HG03280 (cell line): Measurements from ENCODE around the gene DFFA.
A peak's percentile ranks its signal among the peaks of the same experiment; 100 is the strongest.
"Not testable (repeated sequence)": the region's sequence is repeated elsewhere in the genome, so short reads cannot be mapped to it uniquely, and the experiment has no call there.

Source experiments
- ATAC-seq: cut with Tn5 transposase; IDR thresholded peaks from one replicate; pipeline ENCODE4 v1.9.1; 2021; ENCODE audit warnings: mild to moderate bottlenecking, moderate library complexity; ENCODE audit not compliant: unreplicated experiment

The DFFA gene

GRCh38 chr1:10506046-10506676 lies 33.8 kb upstream of the DFFA start:
- ATAC-seq, result not testable (repeated sequence)

- no peak for ATAC-seq
These were observed 31.9 kb upstream of the DFFA start for GRCh38 chr1:10504249-10504648.

- ATAC-seq, result no peak
These were observed 29.9 kb upstream of the DFFA start for GRCh38 chr1:10502206-10502605.

GRCh38 chr1:10498231-10498630 lies 25.9 kb upstream of the DFFA start:
- ATAC-seq, result no peak

GRCh38 chr1:10497109-10497508 lies 24.8 kb upstream of the DFFA start:
- ATAC-seq, result no peak

- no peak for ATAC-seq
These were observed 23.6 kb upstream of the DFFA start for GRCh38 chr1:10495952-10496351.

- no peak for ATAC-seq
These were observed 23.1 kb upstream of the DFFA start for GRCh38 chr1:10495475-10495817.

- ATAC-seq, result peak; percentile 69
These were observed 22.6 kb upstream of the DFFA start for GRCh38 chr1:10494754-10495474.

GRCh38 chr1:10494418-10494753 lies 22.1 kb upstream of the DFFA start:
- peak; percentile 4 for ATAC-seq

- ATAC-seq, result no peak
These were observed 18.1 kb upstream of the DFFA start for GRCh38 chr1:10490286-10490970.

- no peak for ATAC-seq
These were observed 17.1 kb upstream of the DFFA start for GRCh38 chr1:10489291-10490055.

- ATAC-seq, result no peak
These were observed 12.2 kb upstream of the DFFA start for GRCh38 chr1:10484521-10484920.

GRCh38 chr1:10480614-10481013 lies 8.3 kb upstream of the DFFA start:
- ATAC-seq, result no peak

- ATAC-seq, result no peak
These were observed 7.0 kb upstream of the DFFA start for GRCh38 chr1:10479296-10479695.

- no peak for ATAC-seq
These were observed 3.2 kb upstream of the DFFA start for GRCh38 chr1:10475510-10475909.

- peak; percentile 67 for ATAC-seq
These were observed 2.5 kb upstream of the DFFA start, which contains the start of gene PEX14 for GRCh38 chr1:10474613-10475507. PEX14 (plus strand) TSS chr1:10474950; CDS start chr1:10474967, 17 bp downstream.

- not testable (repeated sequence) for ATAC-seq
These were observed 1.9 kb upstream of the DFFA start for GRCh38 chr1:10474309-10474612.

GRCh38 chr1:10473145-10473765 lies 926 bp upstream of the DFFA start:
- no peak for ATAC-seq

- no peak for ATAC-seq
These were observed 714 bp downstream of the DFFA start for GRCh38 chr1:10471411-10472219.
